GM18867 (cell line): ENCODE data around the gene SMARCAL1.

Source experiments
- ATAC-seq: cut with Tn5 transposase; IDR thresholded peaks from one replicate; pipeline ENCODE4 v1.9.1; 2021; ENCODE audit warnings: mild to moderate bottlenecking, moderate library complexity; ENCODE audit not compliant: unreplicated experiment

SMARCAL1 gene

GRCh38 chr2:216392018-216392562 lies 20.2 kb upstream of the SMARCAL1 start:
- no peak for ATAC-seq

GRCh38 chr2:216392945-216393840 lies 19.1 kb upstream of the SMARCAL1 start:
- no peak for ATAC-seq

- no peak for ATAC-seq
Measured at GRCh38 chr2:216394881-216395280, 17.4 kb upstream of the SMARCAL1 start.

- ATAC-seq = no peak
Measured at GRCh38 chr2:216399621-216400020, 12.7 kb upstream of the SMARCAL1 start.

- ATAC-seq = no peak
Measured at GRCh38 chr2:216402751-216403150, 9.5 kb upstream of the SMARCAL1 start.

GRCh38 chr2:216404010-216404618 lies 8.2 kb upstream of the SMARCAL1 start:
- peak; percentile 63 for ATAC-seq

- no peak for ATAC-seq
Measured at GRCh38 chr2:216405588-216405987, 6.7 kb upstream of the SMARCAL1 start.

- ATAC-seq = no peak
Measured at GRCh38 chr2:216406826-216407225, 5.5 kb upstream of the SMARCAL1 start.

GRCh38 chr2:216408426-216409290 lies 3.6 kb upstream of the SMARCAL1 start:
- ATAC-seq = no peak

GRCh38 chr2:216410550-216410949 lies 1.7 kb upstream of the SMARCAL1 start:
- peak; percentile 34 for ATAC-seq

GRCh38 chr2:216413882-216414281 lies 1.6 kb downstream of the SMARCAL1 start:
- no peak for ATAC-seq

GRCh38 chr2:216414772-216415319 lies 2.6 kb downstream of the SMARCAL1 start:
- ATAC-seq = no peak

GRCh38 chr2:216415541-216415940 lies 3.3 kb downstream of the SMARCAL1 start:
- ATAC-seq = no peak

GRCh38 chr2:216416571-216417307 lies 4.5 kb downstream of the SMARCAL1 start:
- no peak for ATAC-seq

- no peak for ATAC-seq
Measured at GRCh38 chr2:216418981-216419380, 6.7 kb downstream of the SMARCAL1 start.

GRCh38 chr2:216420367-216421101 lies 8.2 kb downstream of the SMARCAL1 start:
- ATAC-seq = no peak

GRCh38 chr2:216423071-216423470 lies 10.8 kb downstream of the SMARCAL1 start:
- no peak for ATAC-seq

- ATAC-seq = no peak
Measured at GRCh38 chr2:216424274-216424673, 12.0 kb downstream of the SMARCAL1 start.

GRCh38 chr2:216425008-216425787 lies 12.9 kb downstream of the SMARCAL1 start:
- ATAC-seq = no peak
